PC-9 (cell line): Measurements from ENCODE around the gene DOCK2. TPM values are rescaled to one million over a fixed set of nuclear protein-coding genes. Genes with fewer than 3 reads are reported as not detected.

Source experiments
- BruUV-seq: library from RNA; stranded (reverse); fragments of 400-500 nt; replicated peaks from 2 replicates; lab custom pipeline; 2021; lab: Mats Ljungman, UMichigan
- CTCF ChIA-PET: fragments of 300-600 bp; sonication (Branson Sonifier 250); formaldehyde crosslinking; loops from one replicate; lab custom pipeline; 2022; ENCODE audit warnings: antibody characterized with exemption; lab: Charles Lee
- POLR2A ChIA-PET: fragments of 300-600 bp; sonication (Branson Sonifier 250); formaldehyde crosslinking; loops from one replicate; lab custom pipeline; 2022; ENCODE audit warnings: antibody characterized with exemption; ENCODE audit not compliant: unreplicated experiment; lab: Charles Lee
- DNase-seq, 2 experiments: peaks; one replicate each; pipeline versions ENCODE4 v3.0.0 to v3.0.0-alpha.2; 2015 to 2022; ENCODE audit warnings: mixed read lengths in 1 of 2
- H2AFZ ChIP-seq: fragments of 200-600 bp; sonication (generic); 2 replicates; pipeline ENCODE4 v1.8.1; 2017; ENCODE audit warnings: antibody characterized with exemption
- H3F3A ChIP-seq: fragments of 200-600 bp; sonication (generic); 2 replicates; pipeline ENCODE4 v1.8.1; 2017; ENCODE audit warnings: antibody characterized with exemption, mild to moderate bottlenecking, low read depth; ENCODE audit not compliant: insufficient read depth
- H3K27ac ChIP-seq: fragments of 200-600 bp; sonication (generic); 2 replicates; pipeline ENCODE4 v1.6.1; 2016; ENCODE audit warnings: mixed run types
- H3K27me3 ChIP-seq: fragments of 200-600 bp; sonication (generic); 2 replicates; pipeline ENCODE4 v1.6.1; 2016; ENCODE audit warnings: low read depth, mixed run types; ENCODE audit not compliant: insufficient read depth
- H3K36me3 ChIP-seq: fragments of 200-600 bp; sonication (generic); 2 replicates; pipeline ENCODE4 v1.6.1; 2016; ENCODE audit warnings: low read depth, mixed run types
- H3K4me1 ChIP-seq: fragments of 200-600 bp; sonication (generic); replicated peaks from 2 replicates; pipeline ENCODE4 v1.6.1; 2016; ENCODE audit warnings: mixed run types; ENCODE audit not compliant: insufficient read depth
- H3K4me2 ChIP-seq: fragments of 200-600 bp; sonication (generic); 2 replicates; pipeline ENCODE4 v1.6.1; 2017; ENCODE audit warnings: mixed run types
- H3K4me3 ChIP-seq: fragments of 200-600 bp; sonication (generic); 2 replicates; pipeline ENCODE4 v1.6.1; 2016; ENCODE audit warnings: mixed run types
- H3K79me2 ChIP-seq: fragments of 200-600 bp; sonication (generic); 2 replicates; pipeline ENCODE4 v1.6.1; 2017; ENCODE audit warnings: low read depth, mixed run types
- H3K9me2 ChIP-seq: fragments of 200-600 bp; sonication (generic); 2 replicates; pipeline ENCODE4 v1.8.1; 2017; ENCODE audit warnings: mild to moderate bottlenecking; ENCODE audit not compliant: insufficient read depth
- H3K9me3 ChIP-seq: fragments of 200-600 bp; sonication (generic); 2 replicates; pipeline ENCODE4 v1.8.1; 2016; ENCODE audit warnings: low read depth; ENCODE audit not compliant: insufficient read depth
- H4K20me1 ChIP-seq: fragments of 200-600 bp; sonication (generic); 2 replicates; pipeline ENCODE4 v1.8.1; 2017; ENCODE audit not compliant: insufficient read depth
- EZH2 ChIP-seq: fragments of 200-600 bp; sonication (generic); IDR thresholded peaks from 2 replicates; pipeline ENCODE4 v1.8.0; 2017; ENCODE audit warnings: antibody characterized with exemption, low read depth
- intact Hi-C: fragments of 100-400 bp; cut with micrococcal nuclease; formaldehyde crosslinking; loops from one replicate; pipeline ENCODE4 v1.10.0; 2022; ENCODE audit not compliant: unreplicated experiment
- total RNA-seq: library from RNA; stranded (reverse); gene quantifications from 2 replicates; pipeline ENCODE4 v1.2.3, GENCODE V29; 2021
- TF ChIP-seq, protein P1 (sequence below): fragments of 200-600 bp; sonication (generic); conservative IDR thresholded peaks from 2 replicates; pipeline ENCODE4 v1.6.1; 2017; ENCODE audit warnings: mixed run types, antibody characterized with exemption, mild to moderate bottlenecking, moderate library complexity

DOCK2 gene
- total RNA-seq, 1 experiment from 2014 or later = 0.41 TPM

DNA sequence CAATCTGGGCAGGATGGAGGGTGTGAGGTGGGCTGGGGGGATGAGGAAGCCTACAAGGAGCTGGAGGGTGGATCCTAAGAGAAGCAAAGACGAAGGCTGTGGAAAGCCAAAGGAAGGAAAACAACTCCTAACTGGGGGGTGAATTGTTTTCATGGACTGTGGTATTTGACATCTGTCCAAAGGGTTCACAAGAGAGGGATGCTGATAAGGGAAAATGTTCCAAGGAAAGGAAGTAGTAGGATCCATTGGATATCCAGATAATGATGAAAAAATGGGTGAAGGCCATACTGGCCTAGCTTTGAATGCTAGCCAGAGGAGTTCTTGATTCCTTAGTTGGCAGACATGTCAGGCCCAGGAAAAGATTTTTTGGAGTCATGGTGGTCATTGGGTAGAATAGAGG, 416.8 kb downstream of the DOCK2 start:
- no peaks in the 10 kb centered on the region for H3K79me2 ChIP-seq
- no peaks in the 10 kb centered on the region for H3K9me2 ChIP-seq
- no peaks in the 10 kb centered on the region for H3K27me3 ChIP-seq
- no peaks in the 10 kb centered on the region for H4K20me1 ChIP-seq
- CTCF ChIA-PET = no interaction called here
- TF ChIP-seq, protein P1, sequence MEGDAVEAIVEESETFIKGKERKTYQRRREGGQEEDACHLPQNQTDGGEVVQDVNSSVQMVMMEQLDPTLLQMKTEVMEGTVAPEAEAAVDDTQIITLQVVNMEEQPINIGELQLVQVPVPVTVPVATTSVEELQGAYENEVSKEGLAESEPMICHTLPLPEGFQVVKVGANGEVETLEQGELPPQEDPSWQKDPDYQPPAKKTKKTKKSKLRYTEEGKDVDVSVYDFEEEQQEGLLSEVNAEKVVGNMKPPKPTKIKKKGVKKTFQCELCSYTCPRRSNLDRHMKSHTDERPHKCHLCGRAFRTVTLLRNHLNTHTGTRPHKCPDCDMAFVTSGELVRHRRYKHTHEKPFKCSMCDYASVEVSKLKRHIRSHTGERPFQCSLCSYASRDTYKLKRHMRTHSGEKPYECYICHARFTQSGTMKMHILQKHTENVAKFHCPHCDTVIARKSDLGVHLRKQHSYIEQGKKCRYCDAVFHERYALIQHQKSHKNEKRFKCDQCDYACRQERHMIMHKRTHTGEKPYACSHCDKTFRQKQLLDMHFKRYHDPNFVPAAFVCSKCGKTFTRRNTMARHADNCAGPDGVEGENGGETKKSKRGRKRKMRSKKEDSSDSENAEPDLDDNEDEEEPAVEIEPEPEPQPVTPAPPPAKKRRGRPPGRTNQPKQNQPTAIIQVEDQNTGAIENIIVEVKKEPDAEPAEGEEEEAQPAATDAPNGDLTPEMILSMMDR = no peak
- TF ChIP-seq EZH2 = no peak
- H3K4me3 ChIP-seq = no peak overlapping the region
- intact Hi-C loops = no loop called here
- POLR2A ChIA-PET = no interaction called here
- peaks cover 19% of the 10 kb centered on the region for H3K4me1 ChIP-seq
- peaks cover 15% of the 10 kb centered on the region; the same call in 1 of the 2 replicates for H3F3A ChIP-seq
- no peaks in the 10 kb centered on the region for H3K9me3 ChIP-seq
- no peak overlapping the region for H2AFZ ChIP-seq
- H3K4me2 ChIP-seq = no peak overlapping the region
- no peaks in the 10 kb centered on the region for H3K36me3 ChIP-seq
- H3K27ac ChIP-seq = no peak overlapping the region
- BruUV-seq = no TSS peak
- no peak for DNase-seq

DNA sequence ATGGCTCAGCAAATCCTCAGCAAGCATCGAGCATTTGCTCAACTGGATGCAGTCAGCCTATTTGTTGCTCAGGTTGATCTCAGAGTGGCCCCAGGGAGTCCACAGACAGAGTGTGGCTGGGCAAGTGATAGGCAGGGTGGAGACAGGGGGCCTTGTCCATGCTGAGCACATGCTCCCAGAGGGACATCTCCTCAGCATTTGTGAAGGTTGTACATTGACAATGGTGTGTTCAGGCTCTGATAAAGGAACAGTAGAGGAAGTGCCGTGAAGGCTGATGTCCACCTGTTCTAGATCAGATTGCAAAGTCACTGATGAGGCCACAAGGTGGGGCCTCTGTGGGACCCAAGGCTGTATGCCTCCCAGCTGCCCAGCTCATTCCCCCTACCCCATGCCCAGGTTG, 418.5 kb downstream of the DOCK2 start:
- CTCF ChIA-PET = no interaction called here
- POLR2A ChIA-PET = no interaction called here

DNA sequence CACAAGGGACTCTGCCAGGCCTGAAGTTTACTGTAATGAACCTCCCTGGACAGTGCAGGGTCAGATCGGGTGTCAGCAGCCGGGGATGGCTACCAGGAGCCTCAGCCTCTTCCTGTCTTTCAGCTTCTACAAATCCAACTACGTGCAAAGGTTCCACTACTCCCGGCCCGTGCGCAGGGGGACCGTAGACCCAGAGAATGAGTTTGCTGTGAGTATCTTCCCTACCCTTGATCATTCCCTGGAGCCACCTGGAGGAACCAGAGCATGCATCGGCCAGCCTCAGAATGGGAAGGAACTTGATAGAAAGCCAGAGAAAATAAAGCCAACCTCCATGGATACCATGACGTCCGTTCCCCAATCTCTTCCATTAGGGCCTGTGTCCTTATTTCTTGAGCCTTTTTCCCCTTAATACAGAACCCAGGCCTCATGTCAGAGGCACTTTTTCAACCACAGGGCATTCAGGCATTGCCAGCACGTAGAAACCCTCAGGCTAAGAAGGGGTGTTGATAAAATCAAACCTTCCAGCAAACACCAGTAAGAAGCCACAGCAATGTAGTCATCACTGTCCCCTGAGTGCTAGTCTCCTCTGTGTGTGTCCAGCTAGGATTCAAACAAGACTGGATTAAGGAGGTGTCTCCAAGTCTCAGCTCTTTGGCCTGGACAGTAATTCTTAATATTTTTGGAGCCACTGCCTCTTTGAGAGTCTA, 419.6 kb downstream of the DOCK2 start:
- peak overlapping the region; percentile 9; the same call in 1 of the 2 replicates for H2AFZ ChIP-seq
- H3K4me3 ChIP-seq = no peak overlapping the region
- ChIA-PET POLR2A (no interaction called here), CTCF (interaction anchor here (0.6 to 1.2 kb wide), 2 partner anchors 9 to 14 kb away, joined by 3 to 5 read pairs; no protein-coding TSS in a partner anchor)
- no peaks in the 10 kb centered on the region for H3K9me3 ChIP-seq
- peaks cover 19% of the 10 kb centered on the region for H3K4me1 ChIP-seq
- H3K27me3 ChIP-seq = no peaks in the 10 kb centered on the region
- TF ChIP-seq, protein P1 = no peak
- no peak for TF ChIP-seq EZH2
- BruUV-seq = no TSS peak
- intact Hi-C loops = no loop called here
- peak overlapping the region; percentile 33 for H3K4me2 ChIP-seq
- peak; percentile 63 to 84 for DNase-seq
- H3K27ac ChIP-seq = peak overlapping the region; percentile 45
- no peaks in the 10 kb centered on the region for H3K9me2 ChIP-seq
- no peaks in the 10 kb centered on the region for H3K79me2 ChIP-seq
- peaks cover 15% of the 10 kb centered on the region; the same call in 1 of the 2 replicates for H3F3A ChIP-seq
- H3K36me3 ChIP-seq = no peaks in the 10 kb centered on the region
- no peaks in the 10 kb centered on the region for H4K20me1 ChIP-seq

More for the DNA sequence above, 418.5 kb downstream of the DOCK2 start:
- TF ChIP-seq, protein P1 = no peak
- no peak for TF ChIP-seq EZH2
- intact Hi-C loops = no loop called here
- H3K4me1 ChIP-seq = peaks cover 19% of the 10 kb centered on the region
- no peaks in the 10 kb centered on the region for H4K20me1 ChIP-seq
- no peak overlapping the region for H2AFZ ChIP-seq
- no peak for DNase-seq
- no peaks in the 10 kb centered on the region for H3K27me3 ChIP-seq
- peaks cover 15% of the 10 kb centered on the region; the same call in 1 of the 2 replicates for H3F3A ChIP-seq
- no peaks in the 10 kb centered on the region for H3K9me3 ChIP-seq
- no peaks in the 10 kb centered on the region for H3K79me2 ChIP-seq
- no peak overlapping the region for H3K4me3 ChIP-seq
- no peak overlapping the region for H3K4me2 ChIP-seq
- H3K9me2 ChIP-seq = no peaks in the 10 kb centered on the region
- H3K36me3 ChIP-seq = no peaks in the 10 kb centered on the region
- H3K27ac ChIP-seq = no peak overlapping the region
- BruUV-seq = no TSS peak
